Measurements from ENCODE around the gene NMT2. TPM values are rescaled to one million over a fixed set of nuclear protein-coding genes. Genes with fewer than 3 reads are reported as not detected.

NMT2 gene
- total RNA-seq, 1 donor from 2014 or later, result 11.2 TPM

DNA sequence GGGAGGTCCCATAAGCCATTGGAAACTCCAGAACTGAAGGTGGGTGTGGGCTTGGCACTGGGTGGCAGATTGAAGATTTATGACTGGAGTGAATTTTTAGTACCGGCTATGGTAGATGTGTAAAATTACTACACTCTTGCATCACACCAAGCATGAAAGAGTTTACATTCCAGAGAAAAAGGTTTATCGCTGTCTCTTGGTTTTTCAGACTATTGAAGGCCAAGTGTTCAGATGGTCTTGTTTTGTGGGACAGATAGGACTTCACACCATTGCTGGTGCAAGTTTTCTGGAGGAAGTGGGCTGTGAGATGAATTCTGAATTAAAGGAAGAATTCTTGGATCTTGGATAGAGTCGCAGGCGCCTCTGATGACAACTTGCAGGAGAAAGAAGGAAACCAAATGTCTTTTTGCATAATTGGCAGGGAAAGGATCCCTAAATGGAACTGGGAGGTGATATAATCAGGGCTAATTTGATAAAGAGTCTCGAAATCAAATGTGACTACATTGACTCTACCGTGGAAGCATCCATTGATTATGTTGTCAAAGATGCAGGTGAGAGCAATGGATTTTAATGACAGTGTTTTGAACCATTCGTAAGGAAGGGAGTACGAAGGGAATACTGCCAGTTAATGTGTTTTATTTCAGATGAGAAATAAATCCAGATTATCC lies 14.2 kb upstream of the NMT2 start:
- ChIA-PET POLR2A (no interaction called here), CTCF (no interaction called here)
- intact Hi-C loops (cut with micrococcal nuclease), result no loop called here
- TF ChIP-seq, protein P1, sequence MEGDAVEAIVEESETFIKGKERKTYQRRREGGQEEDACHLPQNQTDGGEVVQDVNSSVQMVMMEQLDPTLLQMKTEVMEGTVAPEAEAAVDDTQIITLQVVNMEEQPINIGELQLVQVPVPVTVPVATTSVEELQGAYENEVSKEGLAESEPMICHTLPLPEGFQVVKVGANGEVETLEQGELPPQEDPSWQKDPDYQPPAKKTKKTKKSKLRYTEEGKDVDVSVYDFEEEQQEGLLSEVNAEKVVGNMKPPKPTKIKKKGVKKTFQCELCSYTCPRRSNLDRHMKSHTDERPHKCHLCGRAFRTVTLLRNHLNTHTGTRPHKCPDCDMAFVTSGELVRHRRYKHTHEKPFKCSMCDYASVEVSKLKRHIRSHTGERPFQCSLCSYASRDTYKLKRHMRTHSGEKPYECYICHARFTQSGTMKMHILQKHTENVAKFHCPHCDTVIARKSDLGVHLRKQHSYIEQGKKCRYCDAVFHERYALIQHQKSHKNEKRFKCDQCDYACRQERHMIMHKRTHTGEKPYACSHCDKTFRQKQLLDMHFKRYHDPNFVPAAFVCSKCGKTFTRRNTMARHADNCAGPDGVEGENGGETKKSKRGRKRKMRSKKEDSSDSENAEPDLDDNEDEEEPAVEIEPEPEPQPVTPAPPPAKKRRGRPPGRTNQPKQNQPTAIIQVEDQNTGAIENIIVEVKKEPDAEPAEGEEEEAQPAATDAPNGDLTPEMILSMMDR (IDR thresholded peaks at IDR 0.05), result no peak
- peaks cover 1% of the 10 kb centered on the region for H3K27me3 Mint-ChIP-seq
- ATAC-seq (ENCODE audit: low read depth) (no peak), DNase-seq (no peak)
- H3K4me3 Mint-ChIP-seq, result no peak overlapping the region
- no peak overlapping the region for H3K27ac Mint-ChIP-seq
- H3K36me3 Mint-ChIP-seq (ENCODE audit: low read depth), result no peaks in the 10 kb centered on the region
- peaks cover 4% of the 10 kb centered on the region for H3K4me1 Mint-ChIP-seq
- H3K9me3 Mint-ChIP-seq, result no peaks in the 10 kb centered on the region

DNA sequence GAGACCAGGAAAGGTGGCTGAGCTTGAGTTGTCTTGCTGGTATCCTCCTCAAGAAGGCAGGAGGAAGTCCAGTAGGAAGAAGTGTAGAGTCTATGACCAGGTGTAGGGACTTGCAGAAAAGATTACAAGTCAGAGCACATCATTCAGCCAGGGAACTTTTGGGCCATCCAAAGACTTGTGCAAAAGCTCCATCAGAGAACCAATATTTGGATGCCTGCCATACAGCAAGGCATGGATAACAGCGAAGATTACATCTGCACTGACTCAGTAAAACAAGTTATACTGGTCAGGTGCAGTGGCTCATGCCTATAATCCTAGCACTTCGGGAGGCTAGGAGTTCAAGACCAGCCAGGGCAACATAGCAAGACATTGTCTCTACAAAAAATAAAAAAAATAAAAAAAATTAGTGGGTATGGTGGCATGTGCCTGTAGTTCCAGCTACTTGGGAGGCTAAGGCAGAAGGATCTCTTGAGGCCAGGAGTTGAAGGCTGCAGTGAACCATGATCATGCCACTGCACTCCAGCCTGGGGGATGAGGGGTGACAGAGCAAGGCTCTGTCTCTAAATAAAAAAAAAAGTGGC lies 13.2 kb upstream of the NMT2 start:
- H3K27ac Mint-ChIP-seq, result no peak overlapping the region
- TF ChIP-seq, protein P1 (IDR thresholded peaks at IDR 0.05), result no peak
- ATAC-seq (ENCODE audit: low read depth), result no peak
- H3K4me1 Mint-ChIP-seq, result peaks cover 4% of the 10 kb centered on the region
- no peaks in the 10 kb centered on the region for H3K9me3 Mint-ChIP-seq
- peaks cover 1% of the 10 kb centered on the region for H3K27me3 Mint-ChIP-seq
- H3K4me3 Mint-ChIP-seq, result no peak overlapping the region
- no peak for DNase-seq
- ChIA-PET POLR2A (no interaction called here), CTCF (no interaction called here)
- intact Hi-C loops (cut with micrococcal nuclease), result no loop called here
- no peaks in the 10 kb centered on the region for H3K36me3 Mint-ChIP-seq (ENCODE audit: low read depth)

DNA sequence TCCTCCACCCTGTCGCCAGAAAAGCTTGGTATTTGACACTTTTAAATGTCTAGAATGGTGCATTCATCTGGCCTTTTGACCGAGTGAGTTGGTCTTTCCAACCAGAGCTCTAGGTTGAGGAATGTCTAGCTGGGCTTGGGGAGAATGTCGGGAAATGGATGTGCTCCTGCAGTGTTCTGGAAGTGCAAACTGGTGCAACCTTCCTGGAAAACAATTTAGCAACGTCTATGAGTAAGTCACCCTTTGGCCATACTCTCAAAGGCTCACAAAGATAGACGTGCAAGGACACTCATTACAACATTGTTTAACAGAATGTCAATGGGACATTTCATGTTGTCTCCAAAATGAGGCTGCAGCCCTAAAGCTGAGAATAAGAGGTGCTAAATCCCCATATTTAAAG lies 12.2 kb upstream of the NMT2 start:
- intact Hi-C loops (cut with micrococcal nuclease), result no loop called here
- ChIA-PET POLR2A (no interaction called here), CTCF (no interaction called here)
- Mint-ChIP-seq H3K27me3 (peaks cover 2% of the 10 kb centered on the region), H3K9me3 (no peaks in the 10 kb centered on the region), H3K36me3 (ENCODE audit: low read depth) (no peaks in the 10 kb centered on the region), H3K4me3 (no peak overlapping the region), H3K27ac (no peak overlapping the region), H3K4me1 (peaks cover 4% of the 10 kb centered on the region)
- ATAC-seq (ENCODE audit: low read depth) (no peak), DNase-seq (no peak)
- TF ChIP-seq, protein P1 (IDR thresholded peaks at IDR 0.05), result no peak

DNA sequence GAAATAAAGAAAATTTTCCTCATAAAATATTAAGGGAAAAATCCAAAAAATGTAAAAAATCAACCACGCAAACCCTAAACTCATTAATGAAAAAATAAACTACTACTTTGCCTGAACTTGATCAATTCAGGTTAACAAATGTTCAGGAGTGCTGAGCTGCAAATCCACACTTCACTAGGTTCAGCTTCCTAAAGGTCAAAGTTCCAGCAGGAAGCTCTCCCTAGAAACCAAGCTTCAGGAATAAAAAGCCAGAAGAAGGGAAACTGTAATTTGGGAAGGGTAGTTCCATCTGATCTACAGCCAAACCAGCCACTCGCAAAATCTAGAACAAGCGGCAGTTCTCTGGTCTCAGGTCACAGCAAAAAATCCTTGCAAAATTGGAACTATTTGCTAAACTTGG lies 7.8 kb upstream of the NMT2 start:
- DNase-seq (no peak), ATAC-seq (ENCODE audit: low read depth) (no peak)
- ChIA-PET CTCF (no interaction called here), POLR2A (no interaction called here)
- Mint-ChIP-seq H3K9me3 (no peaks in the 10 kb centered on the region), H3K4me3 (no peak overlapping the region), H3K27ac (no peak overlapping the region), H3K36me3 (ENCODE audit: low read depth) (no peaks in the 10 kb centered on the region), H3K27me3 (peaks cover 4% of the 10 kb centered on the region), H3K4me1 (no peaks in the 10 kb centered on the region)
- TF ChIP-seq, protein P1 (IDR thresholded peaks at IDR 0.05), result no peak
- intact Hi-C loops (cut with micrococcal nuclease), result no loop called here

DNA sequence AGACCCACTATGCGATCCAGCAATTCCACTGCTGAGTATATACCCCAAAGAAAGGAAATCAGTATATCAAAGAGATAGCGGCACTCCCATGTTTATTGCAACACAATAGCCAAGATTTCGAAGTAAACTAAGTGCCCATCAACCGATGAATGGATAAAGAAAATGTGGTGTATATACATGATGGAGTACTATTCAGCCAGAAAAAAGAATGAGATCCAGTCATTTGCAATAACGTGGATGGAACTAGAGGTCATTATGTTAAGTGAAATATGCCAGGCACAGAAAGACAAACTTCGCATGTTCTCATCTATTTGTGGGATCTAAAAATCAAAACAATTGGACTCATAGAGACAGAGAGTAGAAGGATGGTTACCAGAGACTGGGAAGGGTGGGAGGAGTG lies 7.1 kb upstream of the NMT2 start:
- Mint-ChIP-seq H3K9me3 (no peaks in the 10 kb centered on the region), H3K4me1 (no peaks in the 10 kb centered on the region)

More for the DNA sequence above, 7.1 kb upstream of the NMT2 start:
- peaks cover 4% of the 10 kb centered on the region for H3K27me3 Mint-ChIP-seq
- intact Hi-C loops (cut with micrococcal nuclease), result no loop called here
- TF ChIP-seq, protein P1 (IDR thresholded peaks at IDR 0.05), result no peak
- H3K36me3 Mint-ChIP-seq (ENCODE audit: low read depth), result no peaks in the 10 kb centered on the region
- H3K4me3 Mint-ChIP-seq, result no peak overlapping the region
- ChIA-PET POLR2A (no interaction called here), CTCF (no interaction called here)
- ATAC-seq (ENCODE audit: low read depth), result no peak
- DNase-seq, result no peak
- no peak overlapping the region for H3K27ac Mint-ChIP-seq

Measured in activated B cell treated with CpG ODN at 0.5 μM for 24 hours (primary cell).